Measurements from ENCODE around the gene TAP2.

TAP2 gene

GRCh38 chr6:32868257-32868788, 29.8 kb upstream of the TAP2 start:
- Histone ChIP-seq H3K4me1 (ENCODE audit: control insufficient read depth, insufficient read depth, low read length) (no peaks in the 10 kb centered on the region), H3K4me3 (ENCODE audit: low read length) (no peak overlapping the region), H3K27ac (ENCODE audit: low read length) (no peak overlapping the region), H3K27me3 (ENCODE audit: control insufficient read depth, insufficient read depth, low read length) (no peaks in the 10 kb centered on the region), H3K9me3 (ENCODE audit: control insufficient read depth, insufficient read depth, low read length) (no peaks in the 10 kb centered on the region), H3K36me3 (ENCODE audit: control insufficient read depth, insufficient read depth, low read length) (no peaks in the 10 kb centered on the region)
- DNase-seq (ENCODE audit: low read depth, low spot score) = no peak
- no CpG with 5 or more reads among the region's 5 CpGs for WGBS (ENCODE audit: insufficient coverage, insufficient read length)

GRCh38 chr6:32867554-32868256, 29.2 kb upstream of the TAP2 start:
- Histone ChIP-seq H3K9me3 (ENCODE audit: control insufficient read depth, insufficient read depth, low read length) (no peaks in the 10 kb centered on the region), H3K4me3 (ENCODE audit: low read length) (no peak overlapping the region), H3K36me3 (ENCODE audit: control insufficient read depth, insufficient read depth, low read length) (no peaks in the 10 kb centered on the region), H3K4me1 (ENCODE audit: control insufficient read depth, insufficient read depth, low read length) (no peaks in the 10 kb centered on the region), H3K27ac (ENCODE audit: low read length) (no peak overlapping the region), H3K27me3 (ENCODE audit: control insufficient read depth, insufficient read depth, low read length) (no peaks in the 10 kb centered on the region)
- WGBS (ENCODE audit: insufficient coverage, insufficient read length) = no CpG with 5 or more reads among the region's 8 CpGs
- DNase-seq (ENCODE audit: low read depth, low spot score) = no peak

GRCh38 chr6:32867022-32867477, 28.5 kb upstream of the TAP2 start:
- Histone ChIP-seq H3K36me3 (ENCODE audit: control insufficient read depth, insufficient read depth, low read length) (no peaks in the 10 kb centered on the region), H3K4me3 (ENCODE audit: low read length) (no peak overlapping the region), H3K27ac (ENCODE audit: low read length) (no peak overlapping the region), H3K9me3 (ENCODE audit: control insufficient read depth, insufficient read depth, low read length) (no peaks in the 10 kb centered on the region), H3K4me1 (ENCODE audit: control insufficient read depth, insufficient read depth, low read length) (no peaks in the 10 kb centered on the region), H3K27me3 (ENCODE audit: control insufficient read depth, insufficient read depth, low read length) (no peaks in the 10 kb centered on the region)
- no CpG with 5 or more reads among the region's 3 CpGs for WGBS (ENCODE audit: insufficient coverage, insufficient read length)
- DNase-seq (ENCODE audit: low read depth, low spot score) = no peak

GRCh38 chr6:32865724-32866443, 27.3 kb upstream of the TAP2 start:
- no peak overlapping the region for H3K27ac ChIP-seq (ENCODE audit: low read length)
- no CpG with 5 or more reads among the region's 10 CpGs for WGBS (ENCODE audit: insufficient coverage, insufficient read length)

DNA sequence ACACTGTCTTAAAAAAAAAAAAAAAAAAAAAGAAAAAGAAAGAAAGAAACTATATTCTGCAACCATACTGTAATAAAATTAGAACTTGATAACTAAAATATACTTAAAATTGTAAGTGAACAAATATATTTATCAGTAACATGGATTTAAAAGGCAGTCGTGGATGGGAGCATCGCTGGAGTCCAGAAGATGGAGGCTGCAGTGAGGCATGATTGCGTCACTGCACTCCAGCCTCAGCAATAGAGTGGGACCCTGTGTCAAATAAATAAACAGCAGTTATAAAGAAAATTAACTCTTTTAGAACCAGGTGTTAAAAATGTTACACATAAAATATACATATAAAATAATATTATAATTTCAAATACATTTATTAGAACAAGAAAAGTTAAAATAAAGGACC, 24.2 kb upstream of the TAP2 start:
- no CpG with 5 or more reads among the region's 3 CpGs for WGBS (ENCODE audit: insufficient coverage, insufficient read length)
- DNase-seq (ENCODE audit: low read depth, low spot score) = no peak
- H3K27me3 ChIP-seq (ENCODE audit: control insufficient read depth, insufficient read depth, low read length) = no peaks in the 10 kb centered on the region
- no peaks in the 10 kb centered on the region for H3K36me3 ChIP-seq (ENCODE audit: control insufficient read depth, insufficient read depth, low read length)
- no peaks in the 10 kb centered on the region for H3K9me3 ChIP-seq (ENCODE audit: control insufficient read depth, insufficient read depth, low read length)
- H3K4me1 ChIP-seq (ENCODE audit: control insufficient read depth, insufficient read depth, low read length) = no peaks in the 10 kb centered on the region
- no peak overlapping the region for H3K4me3 ChIP-seq (ENCODE audit: low read length)
- H3K27ac ChIP-seq (ENCODE audit: low read length) = no peak overlapping the region

More at GRCh38 chr6:32865724-32866443, 27.3 kb upstream of the TAP2 start:
- no peaks in the 10 kb centered on the region for H3K36me3 ChIP-seq (ENCODE audit: control insufficient read depth, insufficient read depth, low read length)
- no peaks in the 10 kb centered on the region for H3K27me3 ChIP-seq (ENCODE audit: control insufficient read depth, insufficient read depth, low read length)
- H3K4me3 ChIP-seq (ENCODE audit: low read length) = no peak overlapping the region
- DNase-seq (ENCODE audit: low read depth, low spot score) = no peak
- H3K4me1 ChIP-seq (ENCODE audit: control insufficient read depth, insufficient read depth, low read length) = no peaks in the 10 kb centered on the region
- no peaks in the 10 kb centered on the region for H3K9me3 ChIP-seq (ENCODE audit: control insufficient read depth, insufficient read depth, low read length)

GRCh38 chr6:32860674-32861073, 22.1 kb upstream of the TAP2 start:
- no CpG with 5 or more reads among the region's 1 CpG for WGBS (ENCODE audit: insufficient coverage, insufficient read length)
- H3K4me1 ChIP-seq (ENCODE audit: control insufficient read depth, insufficient read depth, low read length) = no peaks in the 10 kb centered on the region

GRCh38 chr6:32858194-32858593, 19.7 kb upstream of the TAP2 start:
- H3K9me3 ChIP-seq (ENCODE audit: control insufficient read depth, insufficient read depth, low read length) = no peaks in the 10 kb centered on the region
- H3K27me3 ChIP-seq (ENCODE audit: control insufficient read depth, insufficient read depth, low read length) = peaks cover 5% of the 10 kb centered on the region
- no peak overlapping the region for H3K27ac ChIP-seq (ENCODE audit: low read length)
- no peaks in the 10 kb centered on the region for H3K36me3 ChIP-seq (ENCODE audit: control insufficient read depth, insufficient read depth, low read length)
- no CpG with 5 or more reads among the region's 5 CpGs for WGBS (ENCODE audit: insufficient coverage, insufficient read length)
- no peak overlapping the region for H3K4me3 ChIP-seq (ENCODE audit: low read length)
- H3K4me1 ChIP-seq (ENCODE audit: control insufficient read depth, insufficient read depth, low read length) = peaks cover 2% of the 10 kb centered on the region; the same call in 1 of the 2 replicates
- DNase-seq (ENCODE audit: low read depth, low spot score) = no peak

More at GRCh38 chr6:32860674-32861073, 22.1 kb upstream of the TAP2 start:
- no peaks in the 10 kb centered on the region for H3K9me3 ChIP-seq (ENCODE audit: control insufficient read depth, insufficient read depth, low read length)
- H3K27ac ChIP-seq (ENCODE audit: low read length) = no peak overlapping the region
- no peak overlapping the region for H3K4me3 ChIP-seq (ENCODE audit: low read length)
- no peaks in the 10 kb centered on the region for H3K36me3 ChIP-seq (ENCODE audit: control insufficient read depth, insufficient read depth, low read length)
- DNase-seq (ENCODE audit: low read depth, low spot score) = no peak
- no peaks in the 10 kb centered on the region for H3K27me3 ChIP-seq (ENCODE audit: control insufficient read depth, insufficient read depth, low read length)

- Histone ChIP-seq H3K9me3 (ENCODE audit: control insufficient read depth, insufficient read depth, low read length) (no peaks in the 10 kb centered on the region), H3K27me3 (ENCODE audit: control insufficient read depth, insufficient read depth, low read length) (peaks cover 5% of the 10 kb centered on the region), H3K27ac (ENCODE audit: low read length) (no peak overlapping the region), H3K36me3 (ENCODE audit: control insufficient read depth, insufficient read depth, low read length) (no peaks in the 10 kb centered on the region), H3K4me1 (ENCODE audit: control insufficient read depth, insufficient read depth, low read length) (peaks cover 2% of the 10 kb centered on the region; the same call in 1 of the 2 replicates), H3K4me3 (ENCODE audit: low read length) (no peak overlapping the region)
- no peak for DNase-seq (ENCODE audit: low read depth, low spot score)
- no CpG with 5 or more reads among the region's 14 CpGs for WGBS (ENCODE audit: insufficient coverage, insufficient read length)
Measured at GRCh38 chr6:32857156-32857891, 18.8 kb upstream of the TAP2 start.

DNA sequence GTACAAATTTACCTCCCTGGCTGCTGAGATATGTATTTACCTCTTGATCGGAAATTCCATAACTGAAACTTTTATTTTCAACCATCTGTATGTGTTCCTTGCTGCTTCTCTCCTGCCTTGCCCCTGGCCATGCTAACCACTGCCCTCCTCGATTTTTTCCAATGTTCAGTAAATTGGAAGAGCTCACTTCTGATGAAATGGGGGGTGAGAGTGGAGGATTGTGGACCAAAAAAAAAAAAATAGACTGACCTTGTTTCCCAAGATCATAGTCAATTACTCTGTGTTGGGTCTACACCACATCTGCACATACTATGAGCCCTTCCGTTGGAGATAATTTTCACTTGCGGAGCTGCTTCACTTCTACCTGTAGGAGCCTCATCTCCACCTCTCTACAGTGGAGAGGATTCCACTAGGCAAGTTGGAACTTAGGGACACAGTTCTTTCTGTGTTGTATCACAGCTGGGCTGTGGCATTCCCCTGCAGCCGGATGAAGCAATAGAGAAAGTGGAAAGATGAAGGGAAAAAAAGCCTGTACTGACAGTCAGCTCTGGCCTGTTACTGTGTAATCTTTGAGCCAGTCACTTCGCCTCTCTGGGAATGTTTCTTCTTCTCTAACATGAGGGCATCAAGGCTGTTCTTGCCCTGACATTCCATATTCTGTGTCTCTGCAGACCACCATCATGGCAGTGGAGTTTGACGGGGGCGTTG, 17.1 kb upstream of the TAP2 start:
- no peak overlapping the region for H3K27ac ChIP-seq (ENCODE audit: low read length)
- H3K4me3 ChIP-seq (ENCODE audit: low read length) = no peak overlapping the region
- no peaks in the 10 kb centered on the region for H3K36me3 ChIP-seq (ENCODE audit: control insufficient read depth, insufficient read depth, low read length)

More for the DNA sequence above, 17.1 kb upstream of the TAP2 start:
- no peaks in the 10 kb centered on the region for H3K9me3 ChIP-seq (ENCODE audit: control insufficient read depth, insufficient read depth, low read length)
- peaks cover 8% of the 10 kb centered on the region for H3K27me3 ChIP-seq (ENCODE audit: control insufficient read depth, insufficient read depth, low read length)
- WGBS (ENCODE audit: insufficient coverage, insufficient read length) = no CpG with 5 or more reads among the region's 8 CpGs
- no peak for DNase-seq (ENCODE audit: low read depth, low spot score)
- H3K4me1 ChIP-seq (ENCODE audit: control insufficient read depth, insufficient read depth, low read length) = peaks cover 2% of the 10 kb centered on the region; the same call in 1 of the 2 replicates

Data from iPS DF 6.9 (cell line).